Fibroblast of villous mesenchyme (primary cell): ENCODE measurements around the gene LIN7C. TPM values are rescaled to one million over a fixed set of nuclear protein-coding genes. Genes with fewer than 3 reads are reported as not detected.

Source experiments
- DNase-seq: peaks from one replicate; pipeline ENCODE4 v3.0.0-alpha.2; 2010; ENCODE audit warnings: low read depth
- H3K4me3 ChIP-seq: 2 replicates; pipeline ENCODE4 v1.5.1; 2011; ENCODE audit warnings: low read depth, mild to moderate bottlenecking, low read length
- total RNA-seq: library from RNA; depleted of rRNA; stranded (reverse); fragments of >200 nt; gene quantifications from 2 replicates; pipeline ENCODE4 v1.2.3, GENCODE V29; 2012
- TF ChIP-seq, protein P1 (sequence below): IDR thresholded peaks from 2 replicates; pipeline ENCODE4 v1.5.1; 2012; ENCODE audit warnings: low read depth, mild to moderate bottlenecking, low read length; ENCODE audit not compliant: insufficient read depth

Gene LIN7C
- total RNA-seq, 1 donor = 91.1 TPM

DNA sequence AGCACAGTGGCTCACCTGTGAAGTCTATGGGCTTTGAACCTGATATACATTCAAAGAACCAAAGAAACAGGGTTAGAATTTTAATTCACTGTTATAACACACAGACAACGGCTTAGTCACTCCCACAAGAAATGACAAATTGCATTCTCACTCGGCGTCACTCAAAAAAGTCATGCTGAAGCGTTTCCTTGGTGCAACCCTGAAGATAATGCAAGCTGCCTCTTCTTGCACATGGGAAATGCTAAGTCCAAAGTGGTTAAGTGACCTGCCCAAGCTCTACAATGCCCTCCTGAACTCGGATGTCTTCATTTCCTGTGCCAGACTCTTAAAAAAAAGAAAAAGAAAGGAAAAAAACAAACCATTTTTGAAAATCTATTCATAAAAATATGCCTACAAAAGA is 44.0 kb downstream of the LIN7C start:
- TF ChIP-seq, protein P1, sequence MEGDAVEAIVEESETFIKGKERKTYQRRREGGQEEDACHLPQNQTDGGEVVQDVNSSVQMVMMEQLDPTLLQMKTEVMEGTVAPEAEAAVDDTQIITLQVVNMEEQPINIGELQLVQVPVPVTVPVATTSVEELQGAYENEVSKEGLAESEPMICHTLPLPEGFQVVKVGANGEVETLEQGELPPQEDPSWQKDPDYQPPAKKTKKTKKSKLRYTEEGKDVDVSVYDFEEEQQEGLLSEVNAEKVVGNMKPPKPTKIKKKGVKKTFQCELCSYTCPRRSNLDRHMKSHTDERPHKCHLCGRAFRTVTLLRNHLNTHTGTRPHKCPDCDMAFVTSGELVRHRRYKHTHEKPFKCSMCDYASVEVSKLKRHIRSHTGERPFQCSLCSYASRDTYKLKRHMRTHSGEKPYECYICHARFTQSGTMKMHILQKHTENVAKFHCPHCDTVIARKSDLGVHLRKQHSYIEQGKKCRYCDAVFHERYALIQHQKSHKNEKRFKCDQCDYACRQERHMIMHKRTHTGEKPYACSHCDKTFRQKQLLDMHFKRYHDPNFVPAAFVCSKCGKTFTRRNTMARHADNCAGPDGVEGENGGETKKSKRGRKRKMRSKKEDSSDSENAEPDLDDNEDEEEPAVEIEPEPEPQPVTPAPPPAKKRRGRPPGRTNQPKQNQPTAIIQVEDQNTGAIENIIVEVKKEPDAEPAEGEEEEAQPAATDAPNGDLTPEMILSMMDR = no peak
- H3K4me3 ChIP-seq = no peak overlapping the region
- DNase-seq = no peak

DNA sequence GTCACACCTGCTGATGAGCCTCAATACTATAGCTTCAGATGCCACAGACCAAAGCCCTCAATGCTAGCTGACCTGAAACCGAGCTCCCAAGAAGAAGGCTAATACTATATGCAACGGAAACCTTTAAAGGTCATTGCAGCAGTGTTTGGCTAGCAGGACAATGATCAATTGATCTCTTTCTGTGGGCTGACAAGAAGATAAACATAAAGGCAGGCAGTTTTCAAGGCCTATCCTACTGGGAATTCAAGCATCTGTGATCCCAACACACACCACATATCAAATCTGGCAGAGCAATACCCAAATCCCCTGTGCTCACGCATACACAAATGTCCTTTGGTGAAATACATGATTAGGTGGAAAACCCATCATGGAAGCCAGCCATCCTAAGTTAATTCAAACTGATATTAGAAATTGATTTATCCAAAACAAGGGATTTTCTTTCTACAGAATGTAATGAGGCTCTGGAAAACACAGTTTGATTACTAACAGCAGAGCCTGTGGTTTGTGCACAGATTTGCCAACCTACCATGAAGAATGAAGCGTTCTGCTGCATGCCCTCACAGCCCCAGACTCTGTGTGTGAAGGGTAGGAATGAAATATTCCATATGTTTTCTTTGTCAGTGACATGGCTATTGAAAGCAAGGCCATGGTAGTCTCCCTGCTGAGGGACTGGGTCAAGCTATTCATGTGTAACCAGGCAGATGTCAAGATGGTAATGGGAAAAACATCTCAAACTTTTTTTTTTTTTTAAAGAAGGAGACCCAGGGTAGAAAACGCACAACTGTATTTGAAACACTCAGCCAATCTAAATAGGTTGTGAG is 46.2 kb downstream of the LIN7C start:
- TF ChIP-seq, protein P1 = no peak
- H3K4me3 ChIP-seq = no peak overlapping the region
- DNase-seq = no peak

DNA sequence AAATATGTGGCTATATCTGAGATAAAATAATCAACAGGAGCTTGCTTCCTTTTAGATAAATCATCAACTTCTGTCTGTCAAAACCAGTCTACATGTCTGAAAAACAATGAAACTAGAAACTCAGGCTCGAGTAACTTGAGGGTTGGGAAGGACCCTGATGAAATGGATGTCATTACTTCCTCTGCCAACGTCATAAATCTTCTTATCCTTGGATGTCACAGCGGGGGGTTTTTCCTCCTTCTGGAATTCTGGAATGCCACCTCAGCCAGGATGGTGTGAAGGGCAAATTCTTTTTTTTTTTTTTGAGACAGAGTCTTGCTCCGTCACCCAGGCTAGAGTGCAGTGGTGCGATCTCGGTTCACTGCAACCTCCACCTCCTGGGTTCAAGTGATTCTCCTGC is 47.4 kb downstream of the LIN7C start:
- TF ChIP-seq, protein P1 = no peak
- H3K4me3 ChIP-seq = no peak overlapping the region
- DNase-seq = no peak

DNA sequence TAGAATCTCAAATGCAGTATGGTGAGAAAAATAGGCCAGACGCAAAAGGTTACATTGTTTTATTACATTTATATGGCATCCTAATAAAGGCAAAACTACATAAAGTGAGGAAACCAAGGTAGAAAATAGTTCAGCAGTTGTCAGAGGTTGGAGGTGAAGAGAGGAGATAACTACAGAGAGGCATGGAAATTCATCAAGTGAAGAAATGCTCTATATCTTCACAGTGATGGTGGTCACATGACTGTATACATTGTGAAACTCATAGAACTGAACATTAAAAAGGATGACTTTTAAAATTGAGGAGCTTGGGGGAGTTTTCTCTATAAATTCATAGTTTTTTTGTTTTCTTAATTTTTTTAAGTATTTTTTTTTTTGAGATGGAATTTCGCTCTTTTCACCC is 48.4 kb downstream of the LIN7C start:
- DNase-seq = no peak
- no peak overlapping the region for H3K4me3 ChIP-seq
- TF ChIP-seq, protein P1 = no peak

DNA sequence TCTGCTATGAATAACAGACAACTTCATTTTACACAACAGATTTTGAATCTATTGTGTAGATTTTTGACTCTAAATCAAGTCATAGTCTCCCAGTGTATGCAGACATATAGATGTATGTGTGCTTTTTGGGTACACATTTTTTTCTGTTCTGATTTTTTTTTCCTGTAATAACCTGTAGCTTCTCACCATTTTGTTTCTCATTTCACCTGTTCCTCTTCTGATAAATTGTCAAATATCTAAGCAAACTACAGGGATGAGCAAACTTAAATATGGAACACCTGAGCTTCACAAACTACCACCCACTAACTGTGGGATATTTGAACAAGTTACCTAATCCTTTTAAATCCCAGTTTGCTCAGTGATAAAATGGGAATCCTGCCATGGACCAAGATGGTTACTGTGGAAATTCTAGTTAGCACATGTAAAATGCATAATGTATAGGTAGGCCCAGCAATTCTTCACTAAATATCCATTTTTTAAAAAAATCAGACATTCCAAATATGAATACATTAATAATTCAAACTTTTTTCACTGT is 49.7 kb downstream of the LIN7C start:
- DNase-seq = no peak
- no peak overlapping the region for H3K4me3 ChIP-seq
- TF ChIP-seq, protein P1 = no peak

DNA sequence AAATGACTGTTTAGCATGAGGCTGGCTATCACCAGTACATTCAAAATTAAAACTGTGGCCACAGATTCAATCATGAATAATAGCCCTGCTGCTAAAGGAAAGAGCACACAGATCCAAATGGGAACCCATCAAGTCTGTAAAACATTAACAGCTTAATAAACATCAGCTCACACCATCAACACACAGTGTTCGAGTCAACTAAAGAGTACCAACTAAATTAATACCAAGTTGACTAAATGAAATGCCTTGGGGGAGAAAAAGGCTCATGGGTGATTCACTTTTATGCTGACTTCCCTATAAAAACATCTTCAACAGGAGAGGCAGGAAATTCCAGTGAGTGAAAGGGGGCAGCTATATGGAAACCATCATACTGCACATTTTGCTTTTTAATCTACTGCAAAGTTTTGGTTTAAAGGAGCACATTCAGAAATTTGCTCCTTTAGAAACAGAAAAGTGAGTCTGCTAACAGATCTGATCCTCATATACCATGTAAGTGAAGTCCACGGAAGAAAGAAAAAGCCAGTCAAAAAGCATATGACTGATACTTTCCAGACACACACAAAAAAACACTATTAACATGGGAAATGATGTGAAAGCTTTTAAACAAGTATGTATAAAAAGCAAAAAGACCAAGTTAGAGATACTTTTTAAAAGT is 50.3 kb downstream of the LIN7C start:
- TF ChIP-seq, protein P1 = no peak
- DNase-seq = no peak
- no peak overlapping the region for H3K4me3 ChIP-seq
